Ishikawa (cell line): ENCODE data around the gene CBX1.

ENCODE experiments used
- CEBPB ChIP-seq: IDR thresholded peaks from 2 replicates; pipeline ENCODE4 v1.6.1; 2012
- EGR1 ChIP-seq: IDR thresholded peaks from 2 replicates; pipeline ENCODE4 v1.6.1; 2012
- EP300 ChIP-seq: IDR thresholded peaks from 2 replicates; pipeline ENCODE4 v1.6.1; 2012; ENCODE audit warnings: borderline replicate concordance
- FOXM1 ChIP-seq: IDR thresholded peaks from 2 replicates; pipeline ENCODE4 v1.6.1; 2012; ENCODE audit warnings: low read depth, borderline replicate concordance
- RAD21 ChIP-seq: IDR thresholded peaks from 2 replicates; pipeline ENCODE4 v1.6.1; 2012; ENCODE audit warnings: low read depth
- YY1 ChIP-seq: IDR thresholded peaks from 2 replicates; pipeline ENCODE4 v1.6.1; 2012; ENCODE audit warnings: low read depth
- ZBTB7A ChIP-seq: IDR thresholded peaks from 2 replicates; pipeline ENCODE4 v1.6.1; 2012; ENCODE audit warnings: low read depth
- TF ChIP-seq, protein P1 (sequence below): IDR thresholded peaks from 2 replicates; pipeline ENCODE4 v1.6.1; 2012; ENCODE audit warnings: low read depth, mild to moderate bottlenecking

DNA sequence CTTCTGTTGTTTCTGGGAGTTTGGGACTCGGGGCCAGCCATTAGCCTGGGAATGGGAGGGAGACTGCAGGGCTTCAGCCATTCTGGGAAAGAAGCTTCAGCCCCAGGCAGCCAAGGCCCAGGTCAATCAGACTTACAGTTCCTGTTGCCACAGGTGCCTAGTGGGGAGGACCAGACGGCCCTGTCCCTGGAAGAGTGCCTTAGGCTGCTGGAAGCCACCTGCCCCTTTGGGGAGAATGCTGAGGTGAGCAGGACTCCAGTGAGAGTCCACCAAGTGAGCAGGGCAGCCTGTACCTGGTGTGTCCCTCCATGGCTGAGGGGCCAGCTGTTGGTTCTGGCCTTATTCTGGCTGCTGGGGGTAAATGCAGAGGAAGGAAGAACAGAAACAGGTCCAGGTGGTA is 44.4 kb downstream of the CBX1 start:
- no peak for TF ChIP-seq EGR1
- TF ChIP-seq FOXM1: no peak
- TF ChIP-seq ZBTB7A: no peak
- TF ChIP-seq RAD21: no peak
- TF ChIP-seq EP300: no peak
- TF ChIP-seq, protein P1, sequence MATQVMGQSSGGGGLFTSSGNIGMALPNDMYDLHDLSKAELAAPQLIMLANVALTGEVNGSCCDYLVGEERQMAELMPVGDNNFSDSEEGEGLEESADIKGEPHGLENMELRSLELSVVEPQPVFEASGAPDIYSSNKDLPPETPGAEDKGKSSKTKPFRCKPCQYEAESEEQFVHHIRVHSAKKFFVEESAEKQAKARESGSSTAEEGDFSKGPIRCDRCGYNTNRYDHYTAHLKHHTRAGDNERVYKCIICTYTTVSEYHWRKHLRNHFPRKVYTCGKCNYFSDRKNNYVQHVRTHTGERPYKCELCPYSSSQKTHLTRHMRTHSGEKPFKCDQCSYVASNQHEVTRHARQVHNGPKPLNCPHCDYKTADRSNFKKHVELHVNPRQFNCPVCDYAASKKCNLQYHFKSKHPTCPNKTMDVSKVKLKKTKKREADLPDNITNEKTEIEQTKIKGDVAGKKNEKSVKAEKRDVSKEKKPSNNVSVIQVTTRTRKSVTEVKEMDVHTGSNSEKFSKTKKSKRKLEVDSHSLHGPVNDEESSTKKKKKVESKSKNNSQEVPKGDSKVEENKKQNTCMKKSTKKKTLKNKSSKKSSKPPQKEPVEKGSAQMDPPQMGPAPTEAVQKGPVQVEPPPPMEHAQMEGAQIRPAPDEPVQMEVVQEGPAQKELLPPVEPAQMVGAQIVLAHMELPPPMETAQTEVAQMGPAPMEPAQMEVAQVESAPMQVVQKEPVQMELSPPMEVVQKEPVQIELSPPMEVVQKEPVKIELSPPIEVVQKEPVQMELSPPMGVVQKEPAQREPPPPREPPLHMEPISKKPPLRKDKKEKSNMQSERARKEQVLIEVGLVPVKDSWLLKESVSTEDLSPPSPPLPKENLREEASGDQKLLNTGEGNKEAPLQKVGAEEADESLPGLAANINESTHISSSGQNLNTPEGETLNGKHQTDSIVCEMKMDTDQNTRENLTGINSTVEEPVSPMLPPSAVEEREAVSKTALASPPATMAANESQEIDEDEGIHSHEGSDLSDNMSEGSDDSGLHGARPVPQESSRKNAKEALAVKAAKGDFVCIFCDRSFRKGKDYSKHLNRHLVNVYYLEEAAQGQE: no peak
- TF ChIP-seq CEBPB: no peak
- TF ChIP-seq YY1: no peak
